ENCODE measurements around the gene XKR3.
"Not testable (repeated sequence)": the region's sequence is repeated elsewhere in the genome, so short reads cannot be mapped to it uniquely, and the experiment has no call there.

The XKR3 gene

DNA sequence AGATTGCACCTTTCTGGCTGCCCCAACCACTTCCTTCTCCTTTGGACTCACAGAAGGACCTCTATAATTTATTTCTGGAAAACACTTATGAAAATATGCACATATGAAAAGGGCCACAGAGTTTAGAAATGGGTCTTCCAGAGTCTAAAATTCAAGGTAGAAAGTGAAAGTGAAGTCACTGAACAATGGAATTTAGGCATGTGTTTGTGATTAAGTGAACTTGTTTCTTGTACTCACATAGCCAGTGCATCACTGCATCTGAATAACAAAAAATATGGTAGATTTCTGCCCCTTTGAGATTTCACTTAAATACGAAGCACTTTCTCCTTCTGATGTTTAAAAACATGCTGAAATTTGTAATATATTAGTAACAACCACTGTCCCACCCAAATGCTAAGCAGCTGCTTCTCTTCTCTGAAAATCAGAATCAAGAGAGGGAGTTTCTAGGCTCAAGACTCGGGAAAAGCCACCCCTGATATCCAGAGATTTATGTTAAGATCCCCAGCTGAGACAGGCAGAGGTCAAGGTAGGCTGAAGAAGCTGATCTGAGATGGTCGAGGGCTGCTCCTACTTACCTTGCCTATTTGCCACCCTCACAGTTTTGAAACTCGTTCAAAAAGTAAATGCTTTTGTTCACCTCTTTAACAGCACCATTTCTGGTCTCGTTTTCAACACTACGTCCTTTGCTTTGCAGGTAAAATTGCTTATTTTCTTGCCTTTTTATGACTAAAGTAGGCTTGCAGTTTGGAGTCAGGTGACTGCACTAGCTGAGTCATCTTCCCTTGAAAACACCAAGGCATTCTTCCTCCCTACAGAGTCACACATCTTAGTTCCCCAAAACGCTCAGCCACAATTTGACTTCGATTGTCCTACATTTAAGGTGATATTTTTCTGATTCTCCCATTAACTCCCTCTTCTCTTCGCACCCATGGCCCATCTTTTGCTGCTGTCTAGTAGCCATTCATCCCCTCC is at the start of gene XKR3:
Gene XKR3 (minus strand): TSS at position 696 of the 972 bp plus-strand sequence. CDS start 17,338 bp downstream, outside the sequence.
- TF ChIP-seq, protein P1, sequence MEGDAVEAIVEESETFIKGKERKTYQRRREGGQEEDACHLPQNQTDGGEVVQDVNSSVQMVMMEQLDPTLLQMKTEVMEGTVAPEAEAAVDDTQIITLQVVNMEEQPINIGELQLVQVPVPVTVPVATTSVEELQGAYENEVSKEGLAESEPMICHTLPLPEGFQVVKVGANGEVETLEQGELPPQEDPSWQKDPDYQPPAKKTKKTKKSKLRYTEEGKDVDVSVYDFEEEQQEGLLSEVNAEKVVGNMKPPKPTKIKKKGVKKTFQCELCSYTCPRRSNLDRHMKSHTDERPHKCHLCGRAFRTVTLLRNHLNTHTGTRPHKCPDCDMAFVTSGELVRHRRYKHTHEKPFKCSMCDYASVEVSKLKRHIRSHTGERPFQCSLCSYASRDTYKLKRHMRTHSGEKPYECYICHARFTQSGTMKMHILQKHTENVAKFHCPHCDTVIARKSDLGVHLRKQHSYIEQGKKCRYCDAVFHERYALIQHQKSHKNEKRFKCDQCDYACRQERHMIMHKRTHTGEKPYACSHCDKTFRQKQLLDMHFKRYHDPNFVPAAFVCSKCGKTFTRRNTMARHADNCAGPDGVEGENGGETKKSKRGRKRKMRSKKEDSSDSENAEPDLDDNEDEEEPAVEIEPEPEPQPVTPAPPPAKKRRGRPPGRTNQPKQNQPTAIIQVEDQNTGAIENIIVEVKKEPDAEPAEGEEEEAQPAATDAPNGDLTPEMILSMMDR (IDR thresholded peaks at IDR 0.05; ENCODE audit: extremely low read depth, missing control alignments), result no peak
- peak; percentile 27 for DNase-seq (ENCODE audit: low spot score)

GRCh38 chr22:16869640-16870039 is 44.4 kb upstream of the XKR3 start:
- DNase-seq (ENCODE audit: low spot score), result not testable (repeated sequence)

- TF ChIP-seq, protein P1 (IDR thresholded peaks at IDR 0.05; ENCODE audit: extremely low read depth, missing control alignments), result no peak
- no peak for DNase-seq (ENCODE audit: low spot score)
Measured at GRCh38 chr22:16866167-16866566, 41.0 kb upstream of the XKR3 start.

- not testable (repeated sequence) for DNase-seq (ENCODE audit: low spot score)
Measured at GRCh38 chr22:16856851-16857250, 31.6 kb upstream of the XKR3 start.

GRCh38 chr22:16854631-16855030 is 29.4 kb upstream of the XKR3 start:
- TF ChIP-seq, protein P1 (IDR thresholded peaks at IDR 0.05; ENCODE audit: extremely low read depth, missing control alignments), result no peak

GRCh38 chr22:16851268-16851996 is 26.2 kb upstream of the XKR3 start:
- not testable (repeated sequence) for DNase-seq (ENCODE audit: low spot score)

More at GRCh38 chr22:16854631-16855030, 29.4 kb upstream of the XKR3 start:
- DNase-seq (ENCODE audit: low spot score), result no peak

DNA sequence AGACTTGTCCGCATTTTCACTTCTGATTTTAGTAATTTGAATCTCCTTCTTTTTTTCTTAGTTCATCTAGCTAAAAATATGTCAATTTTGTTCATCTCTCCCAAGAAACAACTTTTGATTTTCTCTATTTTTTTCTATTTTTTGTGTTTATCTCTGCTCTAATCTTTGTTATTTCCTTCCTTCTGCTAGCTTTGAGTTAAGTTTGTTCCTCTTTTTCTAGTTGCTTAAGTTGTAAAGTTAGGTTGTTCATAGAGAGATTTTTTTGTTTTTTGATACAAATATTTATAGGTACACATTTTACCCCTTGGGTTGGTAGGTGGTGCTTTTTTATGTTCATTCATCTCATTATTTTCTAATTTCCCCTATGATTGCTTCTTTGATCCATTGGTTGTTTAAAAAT is 22.1 kb upstream of the XKR3 start:
- no peak for DNase-seq (ENCODE audit: low spot score)
- TF ChIP-seq, protein P1 (IDR thresholded peaks at IDR 0.05; ENCODE audit: extremely low read depth, missing control alignments), result no peak

- TF ChIP-seq, protein P1 (IDR thresholded peaks at IDR 0.05; ENCODE audit: extremely low read depth, missing control alignments), result no peak
- DNase-seq (ENCODE audit: low spot score), result no peak
Measured at GRCh38 chr22:16845881-16846280, 20.7 kb upstream of the XKR3 start.
